Upper lobe of left lung (tissue), 6 donors: ENCODE data around the gene MTCL1. TPM values are rescaled to one million over a fixed set of nuclear protein-coding genes. Genes with fewer than 3 reads are reported as not detected.

Source experiments
- ATAC-seq, 2 donors: fragments of 200-7000 bp; cut with Tn5 transposase; one replicate each; pipeline ENCODE4 v1.9.1; 2022; ENCODE audit warnings: mild to moderate bottlenecking in 2 of 2, moderate library complexity in 2 of 2; ENCODE audit not compliant: low FRiP score in 2 of 2
- DNase-seq, 2 donors: peaks; one replicate each; pipeline ENCODE4 v3.0.0-alpha.2; 2019 to 2020
- H3K27ac ChIP-seq, 4 donors: fragments of 200-600 bp; sonication (generic); one replicate each; pipeline ENCODE4 v1.5.1; 2016 to 2019
- H3K27me3 ChIP-seq, 4 donors: fragments of 200-600 bp; sonication (generic); one replicate each; pipeline ENCODE4 v1.5.1; 2017 to 2019
- H3K36me3 ChIP-seq, 4 donors: fragments of 200-600 bp; sonication (generic); one replicate each; pipeline ENCODE4 v1.5.1; 2016 to 2019
- H3K4me1 ChIP-seq, 4 donors: fragments of 200-600 bp; sonication (generic); one replicate each; pipeline ENCODE4 v1.5.1; 2018 to 2019
- H3K4me3 ChIP-seq, 4 donors: fragments of 200-600 bp; sonication (generic); one replicate each; pipeline ENCODE4 v1.5.1; 2017 to 2019; ENCODE audit warnings: mild to moderate bottlenecking in 2 of 4, moderate library complexity in 1 of 4
- H3K9me3 ChIP-seq, 4 donors: fragments of 200-600 bp; sonication (generic); one replicate each; pipeline ENCODE4 v1.5.1; 2018 to 2019
- EP300 ChIP-seq, 4 donors: sonication (generic); formaldehyde crosslinking; IDR thresholded peaks; one replicate each; pipeline ENCODE4 v1.5.1; 2017; ENCODE audit warnings: antibody characterized with exemption in 4 of 4, control low read depth in 2 of 4
- POLR2A ChIP-seq, 4 donors: fragments of 450-650 bp; IDR thresholded peaks; one replicate each; pipeline ENCODE4 v1.5.1; 2016 to 2017; ENCODE audit warnings: antibody characterized with exemption in 4 of 4, mild to moderate bottlenecking in 2 of 4
- POLR2AphosphoS5 ChIP-seq, 2 donors: sonication (generic); formaldehyde crosslinking; IDR thresholded peaks; one replicate each; pipeline ENCODE4 v1.5.1; 2017; ENCODE audit warnings: antibody characterized with exemption in 2 of 2
- WGBS, 2 donors: methylation state at CpG; one replicate each; pipeline ENCODE4 v1.1.5; 2017 to 2018; 5-methylcytosine and 5-hydroxymethylcytosine counted together
- total RNA-seq, 6 donors: library from RNA; depleted of rRNA in 4 of 6; stranded (reverse); fragments of >200 nt in 4 of 6; gene quantifications; one replicate each; pipeline versions ENCODE4 v1.1.0 to v1.2.1, GENCODE V29; 2016 to 2021
- TF ChIP-seq, protein P1 (sequence below), 6 experiments: fragments of 450-650 bp in 4 of 6; fragments of 200-600 bp in 2 of 6; sonication (generic) in 2 of 6; IDR thresholded peaks; one replicate each; pipeline ENCODE4 v1.5.1; 2016 to 2019; ENCODE audit warnings: antibody characterized with exemption in 6 of 6
- donor health status: DM: no; HTN: no; CAD: no; lungs with moderate emphysema.
- donor health status: DM: no; HTN: yes; CAD: no; lungs with severe emphysema.

The MTCL1 gene
- total RNA-seq, 6 donors from 2014 or later, result 4.5 to 17.9 (median 8.1) TPM

DNA sequence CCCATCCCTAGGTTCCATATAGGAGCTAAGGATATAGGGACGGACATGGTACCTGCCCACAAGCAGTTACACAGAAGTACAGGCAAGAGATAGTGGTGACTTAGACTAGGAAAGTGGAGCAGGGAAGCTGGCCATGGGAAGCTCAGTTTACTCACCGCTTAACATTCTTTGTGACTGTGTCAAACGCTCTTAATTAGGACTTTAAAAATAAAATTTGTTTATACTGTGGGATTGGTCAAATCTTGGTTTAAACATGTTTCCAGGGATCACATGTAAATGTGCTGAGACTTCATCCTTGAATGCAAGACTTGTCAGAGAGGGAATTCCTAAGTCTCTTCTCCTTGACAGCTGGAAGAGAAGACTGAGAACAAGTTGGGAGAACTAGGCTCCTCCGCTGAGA lies 107.3 kb downstream of the MTCL1 start:
- no peak for TF ChIP-seq POLR2AphosphoS5 (IDR thresholded peaks at IDR 0.05)
- TF ChIP-seq EP300 (IDR thresholded peaks at IDR 0.05), result no peak
- no peak for TF ChIP-seq POLR2A (IDR thresholded peaks at IDR 0.05)
- TF ChIP-seq, protein P1, sequence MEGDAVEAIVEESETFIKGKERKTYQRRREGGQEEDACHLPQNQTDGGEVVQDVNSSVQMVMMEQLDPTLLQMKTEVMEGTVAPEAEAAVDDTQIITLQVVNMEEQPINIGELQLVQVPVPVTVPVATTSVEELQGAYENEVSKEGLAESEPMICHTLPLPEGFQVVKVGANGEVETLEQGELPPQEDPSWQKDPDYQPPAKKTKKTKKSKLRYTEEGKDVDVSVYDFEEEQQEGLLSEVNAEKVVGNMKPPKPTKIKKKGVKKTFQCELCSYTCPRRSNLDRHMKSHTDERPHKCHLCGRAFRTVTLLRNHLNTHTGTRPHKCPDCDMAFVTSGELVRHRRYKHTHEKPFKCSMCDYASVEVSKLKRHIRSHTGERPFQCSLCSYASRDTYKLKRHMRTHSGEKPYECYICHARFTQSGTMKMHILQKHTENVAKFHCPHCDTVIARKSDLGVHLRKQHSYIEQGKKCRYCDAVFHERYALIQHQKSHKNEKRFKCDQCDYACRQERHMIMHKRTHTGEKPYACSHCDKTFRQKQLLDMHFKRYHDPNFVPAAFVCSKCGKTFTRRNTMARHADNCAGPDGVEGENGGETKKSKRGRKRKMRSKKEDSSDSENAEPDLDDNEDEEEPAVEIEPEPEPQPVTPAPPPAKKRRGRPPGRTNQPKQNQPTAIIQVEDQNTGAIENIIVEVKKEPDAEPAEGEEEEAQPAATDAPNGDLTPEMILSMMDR (IDR thresholded peaks at IDR 0.05), result no peak
- DNase-seq (no peak), ATAC-seq (no peak)
- no peaks in the 10 kb centered on the region for H3K27me3 ChIP-seq
- H3K36me3 ChIP-seq, result no peaks in the 10 kb centered on the region
- H3K4me1 ChIP-seq, result no peaks in the 10 kb centered on the region
- H3K4me3 ChIP-seq, result no peak overlapping the region
- H3K27ac ChIP-seq, result no peak overlapping the region
- WGBS, 2 donors, result 82 to 90% methylated on average over 4 of the region's 4 CpGs
- H3K9me3 ChIP-seq, result no peaks in the 10 kb centered on the region

DNA sequence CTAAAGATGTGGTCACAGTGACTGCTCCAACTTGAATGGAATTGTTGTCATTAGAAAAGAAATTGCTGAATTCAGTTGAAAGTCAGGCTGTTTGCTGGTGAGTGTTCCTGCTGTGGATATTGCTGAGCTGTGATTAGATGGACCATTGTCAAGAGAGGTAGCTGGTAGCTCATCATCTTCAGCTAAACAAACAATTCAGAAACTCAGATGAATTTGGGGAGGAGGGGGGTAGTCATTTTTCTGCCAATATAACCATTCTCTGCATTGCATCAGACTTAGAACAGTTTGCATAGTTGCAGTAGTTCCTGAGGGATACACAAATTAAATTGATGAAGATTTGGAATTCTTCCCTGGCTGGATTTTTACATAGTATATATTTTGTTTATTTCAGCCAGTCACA lies 108.3 kb downstream of the MTCL1 start:
- ATAC-seq (no peak), DNase-seq (no peak)
- TF ChIP-seq POLR2AphosphoS5 (IDR thresholded peaks at IDR 0.05) (no peak), POLR2A (IDR thresholded peaks at IDR 0.05) (no peak), EP300 (IDR thresholded peaks at IDR 0.05) (no peak)
- TF ChIP-seq, protein P1 (IDR thresholded peaks at IDR 0.05), result no peak
- H3K4me3 ChIP-seq, result no peak overlapping the region
- no peak overlapping the region for H3K27ac ChIP-seq
- H3K36me3 ChIP-seq, result no peaks in the 10 kb centered on the region
- no peaks in the 10 kb centered on the region for H3K9me3 ChIP-seq
- H3K4me1 ChIP-seq, result no peaks in the 10 kb centered on the region
- H3K27me3 ChIP-seq, result no peaks in the 10 kb centered on the region

DNA sequence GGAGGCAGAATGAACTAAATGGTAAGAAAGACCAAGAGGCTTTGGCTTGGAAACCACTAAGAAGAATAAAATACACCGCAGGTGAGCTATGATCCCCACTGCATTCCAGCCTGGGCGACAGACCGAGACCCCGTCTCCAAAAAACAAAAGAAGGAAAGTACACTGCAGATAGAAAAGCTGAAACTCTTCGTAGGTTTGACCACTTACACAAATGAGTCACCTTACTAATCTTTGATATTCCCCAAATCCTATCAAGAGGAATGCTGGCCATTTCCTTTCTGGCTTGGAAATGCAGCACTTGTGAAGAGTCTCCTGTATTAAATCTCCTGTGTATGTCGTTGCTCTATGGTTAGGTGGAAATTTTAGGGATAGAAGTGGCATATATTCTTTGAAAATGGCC lies 108.8 kb downstream of the MTCL1 start:
- no peak for TF ChIP-seq POLR2AphosphoS5 (IDR thresholded peaks at IDR 0.05)
- TF ChIP-seq, protein P1 (IDR thresholded peaks at IDR 0.05), result no peak
- no peak for TF ChIP-seq POLR2A (IDR thresholded peaks at IDR 0.05)
- TF ChIP-seq EP300 (IDR thresholded peaks at IDR 0.05), result no peak
- WGBS, 2 donors, result 93 to 95% methylated on average over 6 of the region's 6 CpGs

DNA sequence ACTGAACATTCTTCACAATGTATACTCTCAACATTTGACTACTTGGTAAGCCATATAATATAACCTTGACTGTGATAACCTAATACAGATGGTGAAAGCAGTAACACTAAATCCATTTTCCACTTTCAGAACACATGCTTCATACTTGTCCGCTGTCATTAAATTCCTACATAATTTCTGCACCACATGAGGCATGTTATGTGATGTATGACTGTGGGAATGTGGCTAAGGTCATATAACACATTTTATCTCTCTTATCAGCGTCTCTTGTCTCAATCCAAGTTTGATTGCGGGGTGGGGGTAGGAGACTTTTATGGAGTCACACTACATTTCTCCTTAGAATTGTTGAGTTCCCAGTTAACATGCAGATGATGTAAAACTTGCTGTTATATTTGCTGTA lies 110.9 kb downstream of the MTCL1 start:
- Histone ChIP-seq H3K36me3 (no peaks in the 10 kb centered on the region), H3K4me3 (no peak overlapping the region), H3K27me3 (no peaks in the 10 kb centered on the region), H3K4me1 (no peaks in the 10 kb centered on the region), H3K9me3 (no peaks in the 10 kb centered on the region), H3K27ac (no peak overlapping the region)
- WGBS, 2 donors, result 88 to 90% methylated on average over 3 of the region's 3 CpGs
- TF ChIP-seq POLR2A (IDR thresholded peaks at IDR 0.05), result no peak
- TF ChIP-seq, protein P1 (IDR thresholded peaks at IDR 0.05), result no peak
- no peak for TF ChIP-seq EP300 (IDR thresholded peaks at IDR 0.05)
- no peak for TF ChIP-seq POLR2AphosphoS5 (IDR thresholded peaks at IDR 0.05)
- ATAC-seq (no peak), DNase-seq (no peak)

More for the DNA sequence above, 108.8 kb downstream of the MTCL1 start:
- ATAC-seq (no peak), DNase-seq (no peak)
- Histone ChIP-seq H3K27ac (no peak overlapping the region), H3K4me3 (no peak overlapping the region), H3K9me3 (no peaks in the 10 kb centered on the region), H3K4me1 (no peaks in the 10 kb centered on the region), H3K27me3 (no peaks in the 10 kb centered on the region), H3K36me3 (no peaks in the 10 kb centered on the region)

DNA sequence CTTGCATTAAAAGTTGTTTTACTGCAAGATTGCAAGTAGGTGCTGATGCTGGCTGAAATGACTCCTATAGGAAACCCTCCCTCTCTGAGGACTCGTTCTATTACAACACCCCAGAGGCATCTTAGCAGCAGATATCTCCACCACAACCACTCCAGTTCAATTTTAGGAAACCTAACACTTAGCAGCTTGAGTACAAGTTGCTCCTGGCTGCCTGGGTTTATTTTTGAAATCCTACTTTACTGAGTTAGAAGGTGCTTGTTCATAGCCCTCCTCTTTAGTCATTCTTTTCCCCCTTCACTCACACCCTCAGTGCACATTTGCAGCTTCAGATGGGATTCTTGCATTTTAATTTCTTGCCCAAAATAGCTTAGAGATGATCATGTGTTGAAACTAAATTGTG lies 111.5 kb downstream of the MTCL1 start:
- WGBS, 2 donors, result 17 to 32% methylated on average over 1 of the region's 1 CpG
- Histone ChIP-seq H3K27ac (no peak overlapping the region), H3K36me3 (no peaks in the 10 kb centered on the region), H3K4me3 (no peak overlapping the region), H3K27me3 (no peaks in the 10 kb centered on the region), H3K4me1 (no peaks in the 10 kb centered on the region), H3K9me3 (no peaks in the 10 kb centered on the region)
- ATAC-seq (no peak), DNase-seq (no peak)
- TF ChIP-seq, protein P1 (IDR thresholded peaks at IDR 0.05), result no peak
- TF ChIP-seq POLR2A (IDR thresholded peaks at IDR 0.05) (no peak), POLR2AphosphoS5 (IDR thresholded peaks at IDR 0.05) (no peak), EP300 (IDR thresholded peaks at IDR 0.05) (no peak)
